ENCODE results near the gene RASA1.
A peak's percentile ranks its signal among the peaks of the same experiment; 100 is the strongest.

Gene RASA1

DNA sequence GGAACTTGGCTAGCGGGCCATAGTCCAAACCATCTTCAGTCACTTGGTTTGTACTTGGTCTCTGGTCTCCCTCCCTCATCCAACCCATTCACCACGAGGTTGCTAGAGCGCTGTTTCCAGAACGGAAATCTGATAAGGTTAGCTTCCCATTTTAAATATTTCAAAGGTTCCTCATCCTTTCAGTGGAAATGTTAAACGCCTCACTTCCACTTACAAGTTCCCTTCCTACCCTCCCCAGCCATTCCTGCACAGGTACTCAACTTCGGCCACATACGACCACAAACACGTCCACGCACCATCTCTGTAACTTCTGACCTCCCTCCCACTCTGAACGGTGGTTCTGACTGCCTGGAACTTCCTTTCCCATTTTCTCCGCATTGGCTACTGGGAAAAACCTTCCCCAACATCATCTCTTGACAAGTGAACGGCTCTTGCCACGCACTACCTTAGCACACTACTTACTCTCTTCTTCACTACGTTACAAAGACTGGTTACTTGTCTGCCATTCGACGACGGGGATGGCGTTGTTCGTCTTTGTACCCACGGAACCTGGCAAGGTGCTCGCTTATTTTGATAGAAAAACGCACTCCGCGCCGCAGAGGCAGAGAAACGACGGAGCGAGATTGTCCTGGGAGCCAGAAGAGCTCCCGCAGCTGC, 144.4 kb downstream of the RASA1 start:
- Mint-ChIP-seq H3K27me3 (no peaks in the 10 kb centered on the region), H3K4me1 (ENCODE audit: low read depth) (peaks cover 47% of the 10 kb centered on the region)

DNA sequence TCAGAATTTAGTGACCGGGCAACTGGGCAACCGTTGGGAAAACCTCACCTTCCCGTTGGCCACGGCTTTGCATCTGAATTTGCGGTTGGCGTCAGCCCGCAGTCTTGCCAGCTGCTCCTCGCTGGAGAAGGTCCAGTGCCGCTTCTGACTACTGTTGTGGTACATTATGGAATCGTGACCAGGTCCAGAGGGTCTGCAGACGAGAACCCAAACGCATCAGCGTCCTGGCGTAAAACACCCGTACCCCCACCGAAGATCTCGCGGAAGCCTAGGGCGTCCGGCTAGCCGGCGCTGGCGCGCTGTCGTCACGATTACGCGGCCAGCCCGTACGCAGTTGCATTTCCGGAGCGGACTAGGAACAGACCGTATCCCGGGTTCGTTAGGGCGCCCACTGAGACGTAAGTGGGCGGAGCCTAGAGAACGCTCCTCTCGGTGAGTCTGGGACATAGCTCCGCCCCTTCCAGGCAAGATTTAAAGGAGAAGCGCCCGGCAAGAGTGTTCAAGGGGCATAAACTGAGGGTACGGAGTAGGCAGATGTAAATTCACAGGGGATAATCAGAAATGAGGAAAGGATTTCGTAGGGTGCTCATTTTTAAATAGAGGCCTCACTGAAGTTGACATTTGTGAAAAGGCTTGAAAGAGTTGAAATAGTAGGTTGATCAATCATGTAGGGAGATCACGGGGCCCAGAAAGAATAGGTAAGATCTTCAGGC, 145.1 kb downstream of the RASA1 start, which contains the start of gene CCNH:
TSS of gene CCNH (minus strand) at position 301 of the 713 bp plus-strand sequence. CDS start at position 165, 136 bp downstream.
- peak within 1 kb of the TSS; percentile 96 for H3K27ac Mint-ChIP-seq
- H3K36me3 Mint-ChIP-seq (ENCODE audit: low read depth), result peaks cover 46% of the 10 kb centered on the region
- H3K4me3 Mint-ChIP-seq, result peak within 1 kb of the TSS; percentile 94
- peaks cover 41% of the 10 kb centered on the region for H3K4me1 Mint-ChIP-seq (ENCODE audit: low read depth)
- H3K27me3 Mint-ChIP-seq, result no peaks in the 10 kb centered on the region
- peak; percentile 93 for DNase-seq
- no peaks in the 10 kb centered on the region for H3K9me3 Mint-ChIP-seq

More for the DNA sequence above, 144.4 kb downstream of the RASA1 start:
- peak overlapping the region; percentile 94 for H3K4me3 Mint-ChIP-seq
- H3K36me3 Mint-ChIP-seq (ENCODE audit: low read depth), result peaks cover 53% of the 10 kb centered on the region
- peak overlapping the region; percentile 96 for H3K27ac Mint-ChIP-seq
- no peaks in the 10 kb centered on the region for H3K9me3 Mint-ChIP-seq
- peak; percentile 36 for DNase-seq

DNA sequence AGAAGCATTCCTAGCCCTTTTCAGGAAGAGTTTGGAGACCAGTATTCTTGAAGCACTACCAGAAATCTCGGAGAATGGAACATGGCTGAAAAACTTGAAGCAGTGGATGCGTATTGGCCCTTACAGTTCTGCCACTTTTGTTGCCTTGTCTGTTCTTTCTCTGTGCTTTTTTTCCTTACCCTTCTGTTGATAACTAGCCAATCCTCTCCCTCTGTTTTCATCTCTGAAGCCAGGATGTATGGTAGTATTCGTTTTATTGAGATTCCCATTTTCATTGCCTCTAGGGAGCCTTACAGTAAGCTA, 145.6 kb downstream of the RASA1 start:
- Mint-ChIP-seq H3K27ac (peak overlapping the region; percentile 96), H3K4me3 (peak overlapping the region; percentile 94), H3K36me3 (ENCODE audit: low read depth) (peaks cover 42% of the 10 kb centered on the region), H3K27me3 (no peaks in the 10 kb centered on the region), H3K9me3 (no peaks in the 10 kb centered on the region), H3K4me1 (ENCODE audit: low read depth) (peaks cover 37% of the 10 kb centered on the region)
- DNase-seq, result no peak

DNA sequence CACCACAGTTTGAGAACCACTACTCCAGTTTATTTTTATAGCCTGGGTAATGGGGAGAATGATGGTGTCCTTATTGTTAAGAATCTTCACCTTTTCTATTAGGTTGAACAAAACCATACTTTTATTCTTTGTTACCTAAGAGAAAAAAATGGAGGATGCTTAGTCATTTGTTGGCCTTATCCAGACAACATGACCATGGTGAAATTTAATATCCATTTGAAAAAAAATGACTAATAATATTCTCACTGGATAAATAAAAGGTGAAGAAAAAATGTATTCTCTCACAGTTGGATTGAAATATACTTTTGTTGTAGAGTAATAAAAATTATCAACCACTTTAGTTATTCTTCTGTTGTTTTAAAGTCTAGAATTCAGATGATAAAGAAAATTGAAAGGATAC, 150.8 kb downstream of the RASA1 start:
- no peak for DNase-seq
- H3K27me3 Mint-ChIP-seq, result no peaks in the 10 kb centered on the region
- peaks cover 2% of the 10 kb centered on the region for H3K4me1 Mint-ChIP-seq (ENCODE audit: low read depth)
- no peak overlapping the region for H3K4me3 Mint-ChIP-seq
- no peak overlapping the region for H3K27ac Mint-ChIP-seq
- no peaks in the 10 kb centered on the region for H3K9me3 Mint-ChIP-seq
- H3K36me3 Mint-ChIP-seq (ENCODE audit: low read depth), result no peaks in the 10 kb centered on the region

DNA sequence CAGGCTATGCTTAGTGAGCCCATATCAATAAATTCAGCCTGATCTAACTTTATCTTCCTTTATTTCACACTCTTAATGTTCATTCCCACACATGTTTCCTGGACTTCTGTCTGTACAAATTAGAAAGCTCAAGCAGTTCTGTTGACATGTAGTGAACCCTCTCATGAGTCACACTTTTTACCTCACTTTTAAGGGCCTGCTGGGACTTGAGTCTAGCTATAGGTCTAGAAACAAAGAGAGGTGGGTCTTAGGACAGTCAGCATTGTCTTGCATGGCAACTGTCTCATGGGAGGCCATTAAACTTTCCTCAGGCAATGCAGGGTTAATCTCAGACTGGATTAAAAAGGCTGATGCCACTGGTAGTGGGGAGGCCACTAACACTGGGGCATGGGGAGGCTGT, 153.6 kb downstream of the RASA1 start:
- Mint-ChIP-seq H3K9me3 (no peaks in the 10 kb centered on the region), H3K27ac (no peak overlapping the region), H3K36me3 (ENCODE audit: low read depth) (no peaks in the 10 kb centered on the region), H3K27me3 (no peaks in the 10 kb centered on the region), H3K4me1 (ENCODE audit: low read depth) (no peaks in the 10 kb centered on the region), H3K4me3 (no peak overlapping the region)
- no peak for DNase-seq

DNA sequence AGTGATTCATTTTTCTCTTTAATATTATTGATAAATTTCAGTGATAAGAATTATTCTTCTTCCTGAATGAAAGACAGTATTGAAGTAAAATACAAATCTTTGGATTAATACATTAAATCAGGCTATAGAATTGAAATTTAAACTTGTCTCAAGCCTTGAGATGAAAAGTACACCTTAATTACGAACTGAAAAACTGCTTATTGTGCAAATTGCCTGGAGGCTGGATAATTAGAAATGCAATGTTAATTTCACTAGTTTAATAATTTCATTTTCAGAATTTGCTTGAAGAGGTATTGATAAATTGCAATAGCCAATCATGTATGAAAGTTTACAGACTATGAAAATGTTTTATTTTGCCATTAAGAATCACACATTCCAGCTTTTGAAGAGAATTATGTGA, 156.1 kb downstream of the RASA1 start:
- no peaks in the 10 kb centered on the region for H3K4me1 Mint-ChIP-seq (ENCODE audit: low read depth)
- H3K9me3 Mint-ChIP-seq, result no peaks in the 10 kb centered on the region
- no peak overlapping the region for H3K4me3 Mint-ChIP-seq
- no peak for DNase-seq
- peaks cover 6% of the 10 kb centered on the region for H3K27me3 Mint-ChIP-seq
- no peaks in the 10 kb centered on the region for H3K36me3 Mint-ChIP-seq (ENCODE audit: low read depth)
- H3K27ac Mint-ChIP-seq, result no peak overlapping the region

DNA sequence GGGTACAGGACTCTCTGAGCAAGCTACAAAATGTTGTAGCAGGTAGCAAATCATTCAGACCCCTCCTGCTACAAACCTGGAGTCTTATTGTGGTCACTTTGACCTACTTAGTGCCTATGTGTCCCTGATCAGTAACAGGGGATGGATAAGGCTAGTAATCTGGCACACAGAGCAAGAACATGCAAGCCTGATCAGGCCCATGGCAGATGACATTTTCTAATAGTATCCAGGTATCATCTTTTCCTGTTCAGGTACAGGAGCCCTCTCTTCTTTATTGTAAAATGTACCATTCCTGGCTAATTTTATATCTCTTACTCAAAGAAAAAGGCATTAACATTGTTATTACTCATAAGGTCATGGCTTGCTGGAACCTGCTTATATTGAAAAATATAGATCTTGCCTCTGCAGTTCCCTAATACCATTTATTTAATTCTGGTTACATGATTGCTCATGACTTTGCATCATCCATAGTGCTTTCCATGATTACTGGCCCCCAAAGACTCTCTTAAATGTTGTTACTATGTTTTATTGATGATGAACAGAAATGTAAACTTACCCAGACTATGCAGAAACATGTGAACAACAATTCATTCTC, 163.3 kb downstream of the RASA1 start:
- Mint-ChIP-seq H3K36me3 (ENCODE audit: low read depth) (no peaks in the 10 kb centered on the region), H3K4me3 (no peak overlapping the region), H3K27me3 (peaks cover 22% of the 10 kb centered on the region), H3K27ac (no peak overlapping the region), H3K9me3 (no peaks in the 10 kb centered on the region), H3K4me1 (ENCODE audit: low read depth) (peaks cover 6% of the 10 kb centered on the region)
- DNase-seq, result no peak

DNA sequence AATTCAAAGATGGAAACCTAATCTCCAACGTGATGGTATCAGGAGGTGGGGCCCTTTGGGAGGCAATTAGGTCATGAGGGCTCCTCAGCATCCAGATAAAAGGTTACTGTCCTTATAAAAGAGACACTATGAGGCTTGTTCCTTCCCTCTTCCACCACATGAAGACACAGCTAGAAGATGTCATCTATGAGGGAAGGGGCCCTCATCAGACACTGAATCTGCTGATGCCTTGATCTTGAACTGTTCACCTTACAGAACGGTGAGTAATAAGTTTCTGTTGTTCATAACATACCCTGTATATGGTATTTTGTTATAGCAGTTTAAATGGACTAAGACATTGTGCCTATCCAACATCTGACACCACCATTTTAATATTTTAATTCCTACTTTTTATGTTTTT, 164.8 kb downstream of the RASA1 start:
- no peak overlapping the region for H3K4me3 Mint-ChIP-seq
- peaks cover 17% of the 10 kb centered on the region for H3K27me3 Mint-ChIP-seq
- H3K4me1 Mint-ChIP-seq (ENCODE audit: low read depth), result peaks cover 6% of the 10 kb centered on the region
- H3K9me3 Mint-ChIP-seq, result no peaks in the 10 kb centered on the region
- no peak overlapping the region for H3K27ac Mint-ChIP-seq
- no peaks in the 10 kb centered on the region for H3K36me3 Mint-ChIP-seq (ENCODE audit: low read depth)
- DNase-seq, result no peak

DNA sequence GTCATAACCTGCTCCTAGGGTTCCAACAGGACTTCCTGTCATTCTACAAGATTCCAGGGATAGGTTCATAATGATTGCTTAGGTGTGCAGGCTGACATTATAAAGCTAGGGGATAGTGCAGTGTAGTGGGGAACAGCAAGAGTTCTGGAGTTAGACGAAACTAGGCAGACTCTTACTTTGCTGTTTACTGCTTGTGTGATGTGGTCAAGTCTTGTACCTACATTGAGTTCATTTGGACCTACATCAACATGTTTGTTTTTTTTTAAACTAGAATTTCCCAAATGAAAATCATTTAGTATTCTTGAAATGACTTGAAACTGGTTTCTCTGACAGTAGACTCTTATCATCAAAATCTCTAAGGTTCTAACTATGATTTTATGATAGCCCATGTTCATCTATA, 166.3 kb downstream of the RASA1 start:
- peaks cover 18% of the 10 kb centered on the region for H3K27me3 Mint-ChIP-seq
- H3K27ac Mint-ChIP-seq, result no peak overlapping the region
- H3K4me3 Mint-ChIP-seq, result no peak overlapping the region
- no peak for DNase-seq
- H3K9me3 Mint-ChIP-seq, result no peaks in the 10 kb centered on the region
- no peaks in the 10 kb centered on the region for H3K36me3 Mint-ChIP-seq (ENCODE audit: low read depth)
- peaks cover 6% of the 10 kb centered on the region for H3K4me1 Mint-ChIP-seq (ENCODE audit: low read depth)

DNA sequence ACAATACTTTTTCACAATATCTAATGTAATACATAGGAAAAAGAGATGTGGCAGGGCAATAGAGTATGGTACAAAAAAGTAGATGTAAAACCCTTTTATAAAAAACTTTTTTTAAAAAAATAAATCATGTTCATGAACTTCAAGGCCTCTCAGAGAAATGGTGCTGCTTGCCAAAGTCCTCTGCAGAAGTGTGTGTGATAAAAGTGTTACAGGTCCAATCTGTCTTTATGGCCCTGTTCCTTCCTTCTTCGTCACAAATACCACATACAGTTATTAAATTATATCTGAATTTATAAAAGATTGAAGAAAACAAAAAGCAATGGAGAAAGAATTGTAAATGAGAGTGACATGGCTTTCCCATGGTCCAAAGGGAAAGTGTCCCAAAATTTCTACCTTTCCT, 166.8 kb downstream of the RASA1 start:
- Mint-ChIP-seq H3K36me3 (ENCODE audit: low read depth) (no peaks in the 10 kb centered on the region), H3K27ac (no peak overlapping the region), H3K9me3 (no peaks in the 10 kb centered on the region), H3K27me3 (peaks cover 15% of the 10 kb centered on the region), H3K4me3 (no peak overlapping the region), H3K4me1 (ENCODE audit: low read depth) (peaks cover 6% of the 10 kb centered on the region)
- DNase-seq, result no peak

DNA sequence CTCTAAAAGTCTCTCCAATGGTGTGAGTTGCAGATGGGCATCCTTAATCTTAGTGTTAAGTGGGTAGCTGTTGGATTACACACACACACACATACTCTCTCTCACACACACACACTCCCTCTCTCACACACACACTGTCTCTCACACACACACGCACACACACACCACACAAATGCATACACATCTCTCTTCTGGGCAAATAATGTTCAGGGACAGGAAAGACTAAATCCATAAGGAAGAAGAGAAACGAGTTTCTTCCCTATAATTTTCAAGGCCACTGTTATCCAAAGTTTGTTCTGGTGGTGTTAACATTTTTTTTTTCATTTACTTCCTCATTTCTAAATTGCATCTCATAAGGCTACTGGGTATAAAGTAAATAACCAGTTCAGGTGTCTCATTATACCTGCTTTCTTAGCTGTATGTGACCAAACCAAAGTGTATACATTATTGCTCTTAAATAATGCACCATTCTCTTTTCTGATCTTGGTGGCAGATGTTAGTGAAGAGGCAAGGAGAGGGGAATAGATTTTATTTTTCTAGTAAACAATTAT, 167.5 kb downstream of the RASA1 start:
- Mint-ChIP-seq H3K27ac (no peak overlapping the region), H3K36me3 (ENCODE audit: low read depth) (no peaks in the 10 kb centered on the region), H3K4me1 (ENCODE audit: low read depth) (peaks cover 6% of the 10 kb centered on the region), H3K4me3 (no peak overlapping the region), H3K27me3 (peaks cover 13% of the 10 kb centered on the region), H3K9me3 (no peaks in the 10 kb centered on the region)
- no peak for DNase-seq

DNA sequence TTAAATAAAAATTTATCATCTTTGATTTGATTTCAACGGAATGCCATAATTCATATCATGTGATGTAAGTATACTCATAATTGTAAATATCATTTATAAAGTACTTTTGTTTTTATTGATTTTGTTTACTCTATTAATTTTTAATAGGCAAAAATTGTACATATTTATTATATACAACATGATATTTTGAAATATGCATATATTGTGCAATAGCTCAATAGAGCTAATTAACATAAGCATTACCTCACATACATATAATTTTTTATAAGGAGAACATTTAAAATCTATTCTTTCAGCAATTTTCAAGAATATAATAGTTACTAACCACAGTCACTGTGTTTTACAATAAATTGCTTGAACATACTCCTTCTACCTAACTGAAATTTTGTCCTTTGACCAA, 170.0 kb downstream of the RASA1 start:
- Mint-ChIP-seq H3K9me3 (no peaks in the 10 kb centered on the region), H3K27ac (no peak overlapping the region), H3K4me1 (ENCODE audit: low read depth) (no peaks in the 10 kb centered on the region), H3K4me3 (no peak overlapping the region), H3K27me3 (peaks cover 10% of the 10 kb centered on the region), H3K36me3 (ENCODE audit: low read depth) (no peaks in the 10 kb centered on the region)
- DNase-seq, result no peak

DNA sequence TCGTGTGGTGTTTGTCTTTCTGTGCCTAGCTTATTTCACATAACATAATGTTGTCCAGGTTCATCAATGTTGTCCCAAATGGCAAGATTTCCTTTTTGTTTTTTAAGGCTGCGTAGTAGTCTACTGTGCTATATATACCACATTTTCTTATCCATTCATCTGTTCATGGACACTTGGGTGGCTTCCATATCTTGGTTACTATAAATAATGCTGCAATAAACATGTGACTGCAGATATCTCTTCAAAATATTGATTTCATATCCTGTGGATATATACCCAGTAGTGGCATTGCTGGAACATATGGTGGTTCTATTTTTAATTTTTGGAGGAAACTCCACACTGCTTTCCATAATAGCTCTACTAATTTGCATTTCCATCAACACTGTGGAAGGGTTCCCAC, 170.5 kb downstream of the RASA1 start:
- Mint-ChIP-seq H3K27me3 (peaks cover 10% of the 10 kb centered on the region), H3K9me3 (no peaks in the 10 kb centered on the region), H3K36me3 (ENCODE audit: low read depth) (no peaks in the 10 kb centered on the region), H3K4me3 (no peak overlapping the region), H3K4me1 (ENCODE audit: low read depth) (no peaks in the 10 kb centered on the region), H3K27ac (no peak overlapping the region)
- DNase-seq, result no peak

Measured in activated T-cell treated with anti-CD3 and anti-CD28 coated beads, Interleukin-2, amount 50 U/mL, for 24 hours (primary cell).